Left ventricle myocardium inferior (tissue), 1 donor: ENCODE results near the gene M6PR. TPM values are rescaled to one million over a fixed set of nuclear protein-coding genes. Genes with fewer than 3 reads are reported as not detected.
"Not testable (repeated sequence)": the region's sequence is repeated elsewhere in the genome, so short reads cannot be mapped to it uniquely, and the experiment has no call there.

Source experiments
- DNase-seq: peaks from one replicate; pipeline ENCODE4 v3.0.0-alpha.2; 2020
- H3K27ac ChIP-seq: fragments of 200-600 bp; replicated peaks from 2 replicates; pipeline ENCODE4 v1.8.0; 2021
- H3K27me3 ChIP-seq: fragments of 200-600 bp; 2 replicates; pipeline ENCODE4 v1.8.0; 2021; ENCODE audit warnings: low read depth
- H3K36me3 ChIP-seq: fragments of 200-600 bp; 2 replicates; pipeline ENCODE4 v1.8.0; 2021
- H3K4me1 ChIP-seq: fragments of 200-600 bp; 2 replicates; pipeline ENCODE4 v1.8.0; 2021
- H3K4me3 ChIP-seq: fragments of 200-600 bp; 2 replicates; pipeline ENCODE4 v1.8.0; 2021; ENCODE audit warnings: mild to moderate bottlenecking, moderate library complexity
- H3K9me3 ChIP-seq: fragments of 200-600 bp; replicated peaks from 2 replicates; pipeline ENCODE4 v1.8.0; 2021
- CTCF ChIP-seq: fragments of 200-600 bp; IDR thresholded peaks from 2 replicates; pipeline ENCODE4 v1.8.0; 2021; ENCODE audit warnings: antibody characterized with exemption, mild to moderate bottlenecking, borderline replicate concordance
- intact Hi-C: fragments of 100-400 bp; cut with micrococcal nuclease; formaldehyde crosslinking; loops from one replicate; pipeline ENCODE4 v1.11.0; 2022
- total RNA-seq: library from RNA; stranded (reverse); fragmentation: NEBNext Ultra II Directional; extraction: Animal tissue kit (Norgen Biotek cat#: 25700); gene quantifications from one replicate; pipeline ENCODE4 v1.2.1, GENCODE V29; 2021
- donor health status: DM: no; HTN: yes; CAD: no; lungs with severe emphysema.

M6PR gene
- total RNA-seq, 1 donor from 2014 or later = 94.2 TPM

GRCh38 chr12:8914033-8914715 is 35.3 kb downstream of the M6PR start, which contains the start of gene PHC1:
Gene PHC1 (plus strand): TSS chr12:8914509. CDS start chr12:8917678, 3,169 bp downstream.
- Histone ChIP-seq H3K4me3 (peak within 1 kb of the TSS; percentile 80), H3K4me1 (peaks cover 52% of the 10 kb centered on the region), H3K27ac (peak within 1 kb of the TSS; percentile 88)
- intact Hi-C loops = loop anchor here (10.0 kb wide), 1 partner anchor 131 kb away; no protein-coding TSS in a partner anchor
- H3K9me3 ChIP-seq, H3K27me3 ChIP-seq, H3K36me3 ChIP-seq: not testable (repeated sequence)
- DNase-seq = peak; percentile 82
- peak; percentile 54 for TF ChIP-seq CTCF

DNA sequence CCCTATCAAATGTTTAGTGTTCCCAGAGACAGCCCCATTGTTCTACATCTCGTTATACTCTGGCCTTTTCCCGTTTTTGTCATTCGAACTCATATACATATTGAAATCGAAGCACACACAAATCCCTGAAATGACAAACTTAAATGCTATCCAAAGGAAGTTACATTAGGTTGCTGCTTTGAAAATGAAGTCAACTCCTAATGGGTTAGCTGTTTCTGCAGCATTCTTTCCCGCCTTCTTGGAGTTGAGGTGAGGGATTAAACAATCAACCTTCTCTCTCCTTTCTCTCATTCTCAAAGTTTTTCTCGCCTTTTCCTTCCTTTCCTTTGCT is 35.8 kb downstream of the M6PR start:
- Histone ChIP-seq H3K9me3 (no peaks in the 10 kb centered on the region), H3K4me1 (peaks cover 52% of the 10 kb centered on the region), H3K27me3 (no peaks in the 10 kb centered on the region), H3K27ac (peak overlapping the region; percentile 88), H3K36me3 (peaks cover 2% of the 10 kb centered on the region), H3K4me3 (peak overlapping the region; percentile 80)
- intact Hi-C loops = loop anchor here (10.0 kb wide), 1 partner anchor 131 kb away; no protein-coding TSS in a partner anchor
- no peak for TF ChIP-seq CTCF
- no peak for DNase-seq

- Histone ChIP-seq H3K4me3 (peak overlapping the region; percentile 80), H3K36me3 (no peaks in the 10 kb centered on the region), H3K4me1 (peaks cover 52% of the 10 kb centered on the region), H3K27ac (peak overlapping the region; percentile 88), H3K27me3 (no peaks in the 10 kb centered on the region), H3K9me3 (no peaks in the 10 kb centered on the region)
- intact Hi-C loops = loop anchor here (10.0 kb wide), 1 partner anchor 132 kb away; no protein-coding TSS in a partner anchor
- TF ChIP-seq CTCF = no peak
- DNase-seq = no peak
Measured at GRCh38 chr12:8912914-8913313, 36.5 kb downstream of the M6PR start.

GRCh38 chr12:8911606-8912268 is 37.7 kb downstream of the M6PR start:
- intact Hi-C loops = loop anchor here (10.0 kb wide), 1 partner anchor 133 kb away; no protein-coding TSS in a partner anchor
- H3K27ac ChIP-seq = peak overlapping the region; percentile 88
- peaks cover 52% of the 10 kb centered on the region for H3K4me1 ChIP-seq
- no peak for DNase-seq
- no peaks in the 10 kb centered on the region for H3K9me3 ChIP-seq
- no peaks in the 10 kb centered on the region for H3K27me3 ChIP-seq
- no peaks in the 10 kb centered on the region for H3K36me3 ChIP-seq
- H3K4me3 ChIP-seq = no peak overlapping the region
- TF ChIP-seq CTCF = no peak

DNA sequence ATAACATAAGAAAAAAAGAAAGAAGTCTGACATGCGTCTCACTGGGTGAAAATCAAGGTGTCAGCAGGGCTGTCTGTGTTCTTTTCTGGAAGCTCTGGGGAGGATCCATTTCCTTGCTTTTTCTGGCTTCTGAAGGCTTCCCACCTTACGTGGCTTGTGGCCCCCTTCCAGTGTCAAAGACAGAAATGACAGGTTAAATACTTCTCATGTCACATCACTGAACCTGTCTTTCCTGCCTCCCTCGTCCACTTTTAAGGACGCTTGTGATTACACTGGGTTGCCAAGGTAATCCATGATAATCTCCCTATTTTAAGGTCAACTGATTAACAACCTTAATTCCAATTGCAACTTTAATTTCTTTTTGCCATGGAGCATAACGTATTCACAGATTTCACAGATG is 39.7 kb downstream of the M6PR start:
- no peaks in the 10 kb centered on the region for H3K9me3 ChIP-seq
- TF ChIP-seq CTCF = no peak
- H3K36me3 ChIP-seq = no peaks in the 10 kb centered on the region
- no peak overlapping the region for H3K4me3 ChIP-seq
- DNase-seq = no peak
- intact Hi-C loops = loop anchor here (10.0 kb wide), 1 partner anchor 135 kb away; no protein-coding TSS in a partner anchor
- H3K27ac ChIP-seq = no peak overlapping the region
- no peaks in the 10 kb centered on the region for H3K27me3 ChIP-seq
- H3K4me1 ChIP-seq = peaks cover 41% of the 10 kb centered on the region
